Measurements from ENCODE around the gene ACP4.

GRCh38 chr19:50790922-50791467 lies 780 bp downstream of the ACP4 start:
- TF ChIP-seq CTCF (IDR thresholded peaks at IDR 0.05) (no peak), POLR2A (IDR thresholded peaks at IDR 0.05) (no peak)

All from uterus (tissue), 2 donors.